Right ventricle myocardium inferior (tissue), 1 donor: Measurements from ENCODE around the gene DNASE1L3. TPM values are rescaled to one million over a fixed set of nuclear protein-coding genes. Genes with fewer than 3 reads are reported as not detected.

Experiments
- ATAC-seq: fragments of 200-7000 bp; cut with Tn5 transposase; one replicate; pipeline ENCODE4 v1.9.1; 2020; ENCODE audit warnings: mild to moderate bottlenecking, moderate library complexity
- DNase-seq: peaks from one replicate; pipeline ENCODE4 v3.0.0; 2021; ENCODE audit errors: missing footprints
- intact Hi-C: fragments of 100-400 bp; cut with DNase I; formaldehyde crosslinking; loops from one replicate; pipeline ENCODE4 v1.11.0; 2022
- total RNA-seq: library from RNA; stranded (reverse); fragmentation: NEBNext Ultra II Directional; extraction: Animal tissue kit (Norgen Biotek cat#: 25700); gene quantifications from one replicate; pipeline ENCODE4 v1.2.1, GENCODE V29; 2021
- donor health status: DM: no; HTN: yes; CAD: no; lungs with severe emphysema.

The DNASE1L3 gene
- total RNA-seq, 1 donor from 2014 or later = 2.1 TPM

DNA sequence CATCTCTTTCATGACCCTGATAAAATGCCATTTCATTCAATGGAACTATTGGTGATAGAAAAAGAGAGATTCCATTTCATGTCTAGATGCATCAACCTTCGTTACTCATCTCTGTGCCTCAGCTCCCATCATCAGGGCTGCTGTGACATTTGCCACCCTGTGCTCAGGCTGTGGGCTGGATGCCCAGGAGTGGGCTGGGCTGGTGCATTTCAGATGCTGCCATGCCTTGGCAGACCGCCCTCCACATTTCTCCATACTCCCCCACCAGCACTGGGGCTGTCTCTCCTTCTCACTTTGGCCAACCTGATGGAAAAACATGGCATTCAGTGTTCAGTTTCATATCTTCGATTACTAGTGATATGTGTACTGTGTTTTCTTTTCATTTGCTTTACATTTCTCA is 59.1 kb downstream of the DNASE1L3 start:
- DNase-seq (peak; percentile 88), ATAC-seq (peak; percentile 92)
- intact Hi-C loops = no loop called here

DNA sequence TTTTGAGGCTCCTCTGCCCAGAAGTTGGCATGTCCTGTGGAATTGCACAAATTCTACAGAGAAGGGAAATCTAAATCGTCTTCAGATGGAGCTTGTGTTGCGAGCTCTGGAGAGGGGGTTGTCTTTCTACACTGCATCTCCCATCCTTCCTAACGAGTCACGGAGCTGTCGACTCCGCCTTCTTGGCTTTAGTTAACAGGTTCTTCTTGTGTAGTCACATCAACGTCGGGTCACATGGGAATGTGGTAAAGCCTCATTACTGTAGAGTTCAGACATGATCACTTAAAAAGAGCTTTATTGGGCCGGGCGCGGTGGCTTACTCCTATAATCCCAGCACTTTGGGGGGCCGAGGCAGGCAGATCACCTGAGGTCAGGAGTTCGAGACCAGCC is 60.0 kb downstream of the DNASE1L3 start:
- DNase-seq = no peak
- intact Hi-C loops = no loop called here
- no peak for ATAC-seq

DNA sequence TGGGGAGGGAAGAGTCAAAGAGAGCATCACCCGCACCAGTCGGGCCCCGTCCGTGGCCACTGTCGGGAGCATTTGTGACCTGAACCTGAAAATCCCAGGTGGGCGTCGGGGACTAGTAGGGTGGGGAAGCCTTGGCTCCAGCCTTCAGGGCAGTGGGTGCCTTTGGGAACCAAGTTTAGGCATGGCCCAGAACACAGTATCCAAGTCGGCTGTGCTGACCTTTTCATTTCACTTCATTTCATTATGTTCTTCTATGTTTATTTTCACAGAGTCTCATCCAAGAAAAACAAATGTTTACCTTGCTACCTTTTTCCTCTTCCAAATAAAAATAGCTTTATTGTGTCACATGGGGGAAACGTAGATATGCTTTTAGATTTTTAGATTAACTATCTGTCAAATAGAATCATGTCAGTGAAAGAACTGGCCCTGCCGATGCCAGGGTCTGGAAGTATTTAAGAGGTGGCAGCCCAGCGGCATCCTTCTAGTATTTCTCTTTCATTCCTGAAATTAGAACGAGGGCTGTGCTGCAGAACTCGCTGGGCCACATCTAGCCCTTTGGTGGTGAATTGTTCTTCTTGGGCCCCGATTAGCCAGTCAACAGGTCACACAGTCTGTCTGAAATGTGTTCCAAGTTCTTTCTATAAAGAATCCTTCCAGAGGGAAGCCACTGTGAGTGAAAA is 60.5 kb downstream of the DNASE1L3 start:
- intact Hi-C loops = no loop called here
- ATAC-seq = no peak
- DNase-seq = no peak

- no peak for ATAC-seq
- no peak for DNase-seq
- intact Hi-C loops = no loop called here
Measured at GRCh38 chr3:58148049-58148448, 62.7 kb downstream of the DNASE1L3 start.

DNA sequence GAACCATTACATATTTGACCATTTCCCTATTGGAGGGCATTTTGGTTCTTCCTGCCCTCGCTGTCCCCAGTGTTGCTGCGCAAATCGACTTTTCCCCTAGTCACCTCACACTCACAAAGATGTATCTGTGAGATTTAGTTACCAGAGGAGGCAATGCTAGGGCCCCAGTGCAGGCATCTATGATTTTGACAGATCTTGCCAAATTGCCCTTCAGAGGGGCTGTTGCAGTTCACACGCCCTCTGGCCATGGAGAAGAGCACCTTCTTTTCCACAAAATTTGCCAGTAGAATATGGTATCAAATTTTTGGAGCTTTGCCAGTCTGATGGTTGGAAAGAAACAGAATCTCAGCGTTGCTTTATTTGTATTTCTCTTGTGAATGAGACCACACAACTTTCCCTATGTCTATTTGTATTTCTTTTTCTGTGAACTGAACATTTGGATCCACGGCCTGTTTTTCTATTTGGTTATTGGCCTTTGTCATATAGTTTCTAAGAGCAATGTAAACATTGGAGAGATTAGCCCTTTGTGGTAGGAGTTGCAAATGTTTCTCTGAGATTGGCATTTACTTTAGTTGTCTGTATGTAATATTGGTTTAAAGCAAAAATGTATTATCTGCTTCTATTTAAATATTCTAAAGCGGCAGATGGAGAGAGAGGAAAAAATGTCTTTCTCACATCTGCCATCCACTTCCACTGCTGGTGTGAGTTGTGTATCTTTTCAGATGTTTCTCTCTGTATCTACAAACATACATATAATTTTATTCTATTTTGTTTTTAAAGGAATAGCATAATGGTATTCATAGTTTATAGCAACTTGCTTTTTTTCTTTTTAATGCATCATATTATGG is 66.1 kb downstream of the DNASE1L3 start:
- intact Hi-C loops = no loop called here
- ATAC-seq (no peak), DNase-seq (no peak)

DNA sequence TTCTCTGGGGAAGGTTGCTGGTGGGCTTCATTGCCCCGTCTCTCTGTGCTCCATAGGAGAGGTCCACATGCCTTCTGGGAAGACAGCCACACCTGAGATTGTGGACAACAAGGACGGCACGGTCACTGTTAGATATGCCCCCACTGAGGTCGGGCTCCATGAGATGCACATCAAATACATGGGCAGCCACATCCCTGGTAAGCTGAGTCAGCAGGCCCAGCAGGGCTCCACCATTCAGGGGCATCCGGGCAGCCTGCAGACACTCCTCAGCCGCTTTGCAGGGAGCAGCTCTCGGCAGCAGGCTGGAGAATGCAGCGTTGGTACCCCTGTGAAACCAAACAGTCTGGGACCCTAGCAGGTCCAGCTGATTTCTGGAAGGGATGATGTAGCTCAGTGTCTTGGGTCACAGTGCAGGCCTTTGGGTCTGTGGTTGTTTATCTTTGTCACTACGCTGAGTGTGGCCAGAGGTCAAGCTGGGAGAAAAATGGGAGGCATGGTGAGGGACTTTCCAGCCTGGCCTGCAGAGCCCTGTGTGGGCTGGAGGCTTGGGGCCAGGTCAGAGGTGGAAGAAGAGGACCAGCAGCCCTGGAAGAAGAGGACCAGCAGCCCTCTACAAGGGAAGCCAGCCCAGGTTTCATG is 67.2 kb downstream of the DNASE1L3 start:
- intact Hi-C loops = no loop called here
- ATAC-seq (no peak), DNase-seq (no peak)

Other genes starting within 250 kb of the DNASE1L3 start
- 32.1 TPM for gene FLNB, start 202.6 kb downstream of the DNASE1L3 start, total RNA-seq
- 10.5 TPM for gene ABHD6, start 26.8 kb upstream of the DNASE1L3 start, total RNA-seq
- gene RPP14, start 95.3 kb upstream of the DNASE1L3 start, total RNA-seq = 23.2 TPM
- gene HTD2, start 95.5 kb upstream of the DNASE1L3 start, total RNA-seq = 14.7 TPM
- gene PXK, start 121.9 kb upstream of the DNASE1L3 start, total RNA-seq = 13.3 TPM
- gene PDHB, start 222.9 kb upstream of the DNASE1L3 start, total RNA-seq = 206 TPM